D721Med (cell line): ENCODE measurements around the gene NKD1.

Experiments
- DNase-seq: peaks from one replicate; pipeline ENCODE4 v3.0.0; 2011; ENCODE audit warnings: low spot score; ENCODE audit not compliant: insufficient read length
- FAIRE-seq: peaks from 2 replicates; lab custom pipeline; 2011; peaks lifted over from hg19 to GRCh38; lab: Jason Lieb, UNC
- TF ChIP-seq, protein P1 (sequence below): IDR thresholded peaks from 2 replicates; pipeline ENCODE4 v1.5.1; 2012; ENCODE audit warnings: mild to moderate bottlenecking, control low read depth; ENCODE audit not compliant: insufficient read depth; ENCODE audit errors: missing control alignments

The NKD1 gene

DNA sequence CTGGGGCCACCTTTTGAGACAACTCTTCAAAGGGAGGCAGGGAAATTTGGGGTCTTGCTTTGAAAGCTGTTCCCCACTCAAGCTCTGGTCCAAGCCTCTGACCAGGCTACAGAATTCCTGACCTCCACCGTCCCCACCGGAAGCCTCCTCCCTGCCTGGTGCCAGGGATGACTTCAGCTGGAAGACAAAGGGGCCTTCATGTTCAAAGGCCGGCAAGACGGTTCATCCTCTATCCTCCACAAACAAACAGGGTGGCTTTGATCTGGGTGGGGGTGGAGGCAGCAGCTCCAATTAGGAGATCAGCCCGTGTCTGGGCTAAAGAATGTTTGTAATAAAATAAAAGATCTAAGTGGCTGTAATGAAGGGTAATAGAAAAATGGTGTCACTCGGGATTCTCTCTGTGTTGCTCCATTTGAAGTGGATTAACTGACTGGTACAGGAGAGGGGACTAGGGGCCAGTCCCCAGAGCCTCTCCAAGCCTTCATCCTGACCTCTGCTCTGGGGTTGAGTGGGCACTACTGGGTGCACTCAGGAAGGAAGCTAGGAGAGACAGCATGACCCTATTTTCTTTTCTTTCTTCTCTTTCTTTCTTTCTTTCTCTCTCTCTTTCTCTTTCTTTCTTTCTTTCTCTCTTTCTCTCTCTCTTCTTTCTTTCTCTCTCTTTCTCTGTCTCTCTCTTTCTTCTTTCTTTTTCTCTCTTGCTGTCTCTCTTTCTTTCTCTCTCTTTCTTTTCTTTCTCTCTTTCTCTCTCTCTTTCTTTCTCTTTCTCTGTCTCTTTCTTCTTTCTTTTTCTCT is 27.5 kb upstream of the NKD1 start:
- no peak for FAIRE-seq
- TF ChIP-seq, protein P1, sequence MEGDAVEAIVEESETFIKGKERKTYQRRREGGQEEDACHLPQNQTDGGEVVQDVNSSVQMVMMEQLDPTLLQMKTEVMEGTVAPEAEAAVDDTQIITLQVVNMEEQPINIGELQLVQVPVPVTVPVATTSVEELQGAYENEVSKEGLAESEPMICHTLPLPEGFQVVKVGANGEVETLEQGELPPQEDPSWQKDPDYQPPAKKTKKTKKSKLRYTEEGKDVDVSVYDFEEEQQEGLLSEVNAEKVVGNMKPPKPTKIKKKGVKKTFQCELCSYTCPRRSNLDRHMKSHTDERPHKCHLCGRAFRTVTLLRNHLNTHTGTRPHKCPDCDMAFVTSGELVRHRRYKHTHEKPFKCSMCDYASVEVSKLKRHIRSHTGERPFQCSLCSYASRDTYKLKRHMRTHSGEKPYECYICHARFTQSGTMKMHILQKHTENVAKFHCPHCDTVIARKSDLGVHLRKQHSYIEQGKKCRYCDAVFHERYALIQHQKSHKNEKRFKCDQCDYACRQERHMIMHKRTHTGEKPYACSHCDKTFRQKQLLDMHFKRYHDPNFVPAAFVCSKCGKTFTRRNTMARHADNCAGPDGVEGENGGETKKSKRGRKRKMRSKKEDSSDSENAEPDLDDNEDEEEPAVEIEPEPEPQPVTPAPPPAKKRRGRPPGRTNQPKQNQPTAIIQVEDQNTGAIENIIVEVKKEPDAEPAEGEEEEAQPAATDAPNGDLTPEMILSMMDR, result no peak
- DNase-seq, result no peak

DNA sequence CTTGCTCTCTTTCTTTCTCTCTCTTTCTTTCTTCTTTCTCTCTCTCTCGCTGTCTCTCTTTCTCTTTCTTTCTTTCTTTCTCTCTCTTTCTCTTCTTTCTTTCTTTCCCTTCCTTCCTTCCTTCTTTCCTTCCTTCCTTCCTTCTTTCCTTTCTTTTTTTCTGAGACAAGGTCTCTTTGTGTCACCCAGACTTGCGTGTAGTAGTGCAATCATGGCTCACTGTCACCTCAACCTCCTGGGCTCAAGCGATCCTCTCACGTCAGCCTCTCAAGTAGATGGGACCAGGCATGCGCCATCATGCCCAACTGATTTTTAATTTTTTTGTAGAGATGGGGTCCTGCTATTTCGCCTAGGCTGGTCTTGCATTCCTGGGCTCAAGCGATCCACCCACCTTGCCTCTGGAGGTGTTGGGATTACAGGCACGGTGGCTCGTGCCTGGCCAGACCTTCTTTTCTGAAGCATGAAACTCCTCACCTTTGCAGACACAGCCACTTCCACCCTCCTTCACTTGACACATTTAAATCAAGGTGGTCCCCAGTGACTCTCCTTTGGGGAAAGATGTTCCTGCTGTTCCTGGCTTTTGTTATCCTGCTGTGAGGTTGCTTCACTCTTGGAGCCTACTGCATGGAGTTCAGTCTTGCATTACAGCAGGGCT is 26.8 kb upstream of the NKD1 start:
- no peak for DNase-seq
- TF ChIP-seq, protein P1, result no peak
- FAIRE-seq, result no peak

DNA sequence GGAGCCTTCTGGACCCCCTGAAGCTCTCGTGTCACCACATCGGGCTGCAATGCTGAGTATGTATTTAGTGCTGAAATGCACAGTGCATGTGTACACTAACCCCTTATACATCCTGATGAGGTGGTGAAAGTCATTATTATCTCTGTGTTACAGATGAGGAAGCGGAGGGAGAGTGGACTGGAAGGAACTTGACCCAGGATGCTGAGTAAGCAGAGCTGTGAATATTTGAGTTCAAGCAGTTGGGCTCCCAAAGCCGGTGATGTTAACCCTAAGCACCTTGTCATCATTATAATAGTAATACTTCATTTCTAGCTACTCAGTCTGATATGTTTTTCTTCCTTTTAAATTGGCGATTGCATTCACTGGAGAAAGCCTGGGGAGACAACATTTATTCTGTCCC is 25.9 kb upstream of the NKD1 start:
- FAIRE-seq (no peak), DNase-seq (no peak)
- TF ChIP-seq, protein P1, result no peak

DNA sequence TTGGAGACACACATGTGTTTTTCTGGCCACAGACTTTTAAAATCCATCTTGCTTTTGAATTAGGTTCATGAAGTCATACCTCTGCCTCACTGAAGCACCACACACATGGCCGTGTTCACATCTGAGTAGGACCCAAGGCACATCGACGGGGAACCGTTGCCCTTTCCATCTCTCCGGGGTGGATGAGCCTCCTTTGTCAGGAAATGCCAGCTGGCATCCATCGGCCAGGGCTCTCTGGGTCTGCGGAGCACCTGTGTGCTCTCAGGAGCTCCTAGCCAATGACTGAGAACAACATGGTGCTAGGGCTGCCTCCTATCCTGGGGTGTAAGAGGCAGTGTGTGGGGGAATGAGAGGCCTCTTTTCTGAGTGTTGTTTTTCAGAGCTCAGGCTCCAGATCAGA is 24.5 kb upstream of the NKD1 start:
- no peak for DNase-seq
- TF ChIP-seq, protein P1, result no peak
- no peak for FAIRE-seq

DNA sequence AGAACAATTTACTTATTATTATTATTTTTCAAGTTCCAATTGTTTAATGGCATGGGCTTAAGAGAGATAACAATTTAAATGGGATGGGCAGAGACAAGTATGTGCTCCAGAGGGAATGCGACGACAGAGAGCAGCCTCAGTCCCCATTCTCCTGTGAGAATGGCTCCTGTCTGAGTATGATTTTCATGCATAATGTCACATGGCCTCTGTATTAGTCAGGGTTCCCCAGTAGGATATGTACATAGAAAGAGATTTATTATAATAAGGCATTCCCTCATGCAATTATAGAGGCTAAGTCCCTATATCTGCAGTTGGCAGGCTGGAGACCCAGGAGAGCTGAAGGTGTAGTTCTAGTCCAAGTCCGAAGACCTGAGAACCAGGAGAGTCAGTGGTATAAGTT is 22.9 kb upstream of the NKD1 start:
- DNase-seq (no peak), FAIRE-seq (no peak)
- TF ChIP-seq, protein P1, result no peak

DNA sequence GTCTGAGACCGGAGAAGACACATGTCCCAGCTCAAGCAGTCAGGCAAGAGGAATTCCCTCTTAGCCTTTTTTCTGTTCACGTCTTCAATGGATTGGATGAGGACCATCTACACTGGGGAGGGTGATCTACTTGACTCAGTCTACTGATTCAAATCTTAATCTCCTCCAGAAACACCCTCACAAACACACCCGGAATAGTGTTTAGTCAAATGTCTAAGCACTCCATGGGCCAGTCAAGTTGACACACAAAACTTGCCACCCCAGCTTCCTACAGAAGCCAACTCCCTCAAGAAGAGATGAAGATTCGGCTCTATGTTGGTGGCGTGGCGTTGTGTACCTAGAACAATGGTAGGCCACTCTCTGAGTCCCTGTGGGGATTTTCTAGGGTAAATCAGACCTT is 22.5 kb upstream of the NKD1 start:
- FAIRE-seq (no peak), DNase-seq (no peak)
- TF ChIP-seq, protein P1, result no peak

DNA sequence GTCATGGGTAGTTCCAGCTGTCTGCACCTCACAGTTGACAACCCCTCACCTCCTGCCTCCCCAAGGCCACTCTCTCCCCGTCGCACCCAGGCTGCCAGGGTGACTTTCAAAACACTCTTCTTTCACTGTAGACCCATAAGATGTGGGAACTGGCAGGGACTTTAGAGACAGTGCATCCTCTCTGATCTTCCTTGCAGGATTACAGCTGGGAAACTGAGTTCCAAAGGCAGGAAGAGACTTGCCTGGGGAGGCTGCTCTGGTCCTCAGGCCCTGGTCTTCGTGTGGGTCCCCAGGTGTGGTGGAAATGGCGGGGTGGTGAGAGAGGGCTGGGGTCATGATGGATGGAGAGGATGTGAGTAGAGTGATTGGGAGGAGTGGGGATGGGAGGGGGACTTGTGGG is 21.9 kb upstream of the NKD1 start:
- TF ChIP-seq, protein P1, result no peak
- no peak for FAIRE-seq
- DNase-seq, result no peak
